ENCODE results near the gene STAT1.

STAT1 gene

DNA sequence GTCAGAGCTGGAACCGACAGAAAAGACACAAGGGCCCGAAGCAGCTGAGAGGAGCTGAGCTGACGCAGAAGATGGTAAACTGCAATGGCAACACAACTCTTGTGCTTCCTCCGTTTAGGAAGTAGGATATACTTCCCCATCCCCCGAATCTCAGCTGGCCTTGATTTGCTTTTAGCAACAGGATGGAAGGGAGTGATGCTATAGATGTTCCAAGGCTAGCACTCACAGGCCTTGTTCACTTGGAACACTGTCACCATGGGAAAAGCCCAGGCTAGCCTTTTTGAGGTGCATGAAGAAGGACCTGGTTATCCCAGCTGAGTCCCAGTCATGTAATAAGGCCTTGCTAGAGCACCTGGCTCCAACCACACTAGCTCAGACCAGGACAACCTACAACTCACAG is 26.0 kb downstream of the STAT1 start:
- DNase-seq (ENCODE audit: extremely low spot score, insufficient read length, low read depth): no peak
- FAIRE-seq: no peak

GRCh38 chr2:190987116-190987515 is 26.9 kb downstream of the STAT1 start:
- no peak for FAIRE-seq
- no peak for DNase-seq (ENCODE audit: extremely low spot score, insufficient read length, low read depth)

- DNase-seq (ENCODE audit: extremely low spot score, insufficient read length, low read depth) (no peak), FAIRE-seq (no peak)
Measured at GRCh38 chr2:190986221-190986953, 27.6 kb downstream of the STAT1 start.

DNA sequence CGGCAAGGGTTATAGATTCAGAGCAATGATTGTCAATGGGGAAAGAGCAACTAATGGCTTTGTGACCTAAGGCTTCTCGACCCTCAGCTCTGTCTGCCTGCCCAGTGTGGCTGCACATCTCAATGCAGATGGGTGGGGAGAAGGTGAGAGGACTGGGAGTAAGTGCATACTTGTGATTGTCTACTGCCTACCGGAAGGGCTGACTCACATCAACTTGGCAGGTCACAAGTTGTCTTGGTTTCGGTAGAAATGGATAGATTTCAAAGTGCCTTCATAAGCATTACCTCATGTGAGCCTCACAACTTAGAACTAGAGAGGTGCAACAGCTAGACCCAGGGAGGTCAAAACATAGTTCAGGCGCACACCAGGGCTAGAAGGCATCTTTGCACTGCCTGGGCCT is 29.4 kb downstream of the STAT1 start:
- DNase-seq (ENCODE audit: extremely low spot score, insufficient read length, low read depth): no peak

DNA sequence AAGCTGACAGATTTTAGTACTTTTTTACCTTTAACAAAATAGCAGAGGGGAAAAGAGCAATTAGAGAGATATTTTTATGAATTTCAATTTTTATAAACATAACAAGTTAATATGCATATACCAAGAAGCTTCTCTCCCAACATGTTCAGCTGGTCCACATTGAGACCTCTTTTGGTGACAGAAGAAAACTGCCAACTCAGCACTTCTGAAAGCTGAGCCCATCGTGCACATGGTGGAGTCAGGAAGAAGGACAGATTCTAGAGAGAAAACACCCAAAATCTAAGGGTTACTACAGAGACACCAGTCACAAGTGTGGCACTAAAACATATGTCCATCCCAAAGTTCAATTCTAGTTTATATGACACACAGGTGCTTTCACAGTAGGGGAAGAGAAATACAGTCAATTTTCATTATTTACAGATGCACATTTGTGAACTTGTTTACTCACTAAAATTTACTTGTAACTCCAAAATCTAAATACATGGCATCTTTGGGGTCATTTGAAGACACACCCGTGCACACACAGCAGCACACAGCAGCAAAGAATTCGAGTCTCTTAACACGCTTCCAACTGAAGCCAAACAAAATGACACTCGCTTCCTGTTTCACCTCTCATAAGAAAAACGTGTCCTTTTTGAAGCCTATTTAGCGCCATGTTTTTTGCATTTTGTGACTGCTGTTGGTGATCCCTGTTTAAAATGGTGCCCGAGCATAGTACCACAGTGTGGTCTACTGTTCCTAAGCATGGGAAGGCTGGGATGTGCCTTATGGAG is 31.5 kb downstream of the STAT1 start:
- FAIRE-seq: no peak

More for the DNA sequence above, 29.4 kb downstream of the STAT1 start:
- FAIRE-seq: no peak

GRCh38 chr2:190981733-190982132 is 32.2 kb downstream of the STAT1 start:
- FAIRE-seq (no peak), DNase-seq (ENCODE audit: extremely low spot score, insufficient read length, low read depth) (no peak)

More for the DNA sequence above, 31.5 kb downstream of the STAT1 start:
- no peak for DNase-seq (ENCODE audit: extremely low spot score, insufficient read length, low read depth)

DNA sequence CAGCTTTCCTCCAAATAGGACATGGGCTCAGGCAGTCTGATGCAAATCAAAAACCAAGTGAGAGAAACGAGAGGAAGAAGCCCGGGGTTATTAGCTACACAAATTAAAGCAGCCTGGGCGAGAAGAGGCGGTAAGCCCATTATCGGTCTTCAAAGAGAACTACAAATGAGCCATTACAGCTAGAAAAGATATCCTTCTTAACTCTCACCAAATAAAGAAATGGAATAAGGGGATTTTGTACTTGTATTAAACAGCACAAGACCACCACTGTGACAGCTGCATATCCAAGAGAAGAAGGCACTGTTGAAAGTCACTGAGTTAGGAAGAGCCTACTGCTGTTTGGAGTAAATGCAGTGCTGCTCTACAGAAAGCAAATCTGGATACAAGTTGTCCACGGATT is 32.6 kb downstream of the STAT1 start:
- FAIRE-seq (no peak), DNase-seq (ENCODE audit: extremely low spot score, insufficient read length, low read depth) (no peak)

- DNase-seq (ENCODE audit: extremely low spot score, insufficient read length, low read depth) (no peak), FAIRE-seq (no peak)
Measured at GRCh38 chr2:190980630-190981209, 33.3 kb downstream of the STAT1 start.

DNA sequence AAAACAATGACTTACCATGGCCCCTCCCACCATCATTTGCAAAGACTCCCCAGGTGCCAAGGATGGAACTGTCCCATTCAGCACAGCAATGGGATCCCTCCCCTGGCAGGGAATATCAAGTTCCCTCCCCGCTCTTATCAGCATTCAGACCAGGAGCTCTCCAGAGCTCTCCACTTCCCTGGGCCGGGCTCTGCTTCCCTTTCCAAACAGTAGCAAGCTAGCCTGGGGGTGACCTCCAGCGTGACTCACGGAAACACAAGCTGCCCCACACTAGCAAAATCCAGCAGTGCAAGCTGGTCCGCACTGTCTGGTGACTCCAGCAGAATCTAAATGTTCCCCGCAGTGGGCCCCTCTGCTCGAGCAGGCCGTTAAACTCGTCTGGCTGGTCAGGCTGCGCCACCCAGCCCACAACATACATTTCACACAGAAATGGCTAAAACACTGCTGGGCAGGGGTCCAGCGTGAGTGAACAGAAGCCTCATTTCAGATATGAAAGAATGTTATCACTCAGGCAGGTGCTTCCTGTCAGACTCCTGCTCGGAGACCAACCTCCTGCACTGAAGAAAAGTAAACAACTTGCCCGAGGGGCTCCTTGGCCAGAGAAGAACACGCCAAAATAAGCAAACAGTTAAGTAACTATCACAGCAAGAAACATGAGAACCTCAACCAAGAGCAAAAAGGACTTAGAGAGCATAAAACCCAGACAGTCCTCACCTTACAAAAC is 33.9 kb downstream of the STAT1 start:
- FAIRE-seq (no peak), DNase-seq (ENCODE audit: extremely low spot score, insufficient read length, low read depth) (no peak)

- DNase-seq (ENCODE audit: extremely low spot score, insufficient read length, low read depth) (no peak), FAIRE-seq (no peak)
Measured at GRCh38 chr2:190978389-190979053, 35.5 kb downstream of the STAT1 start.

GRCh38 chr2:190977505-190977904 is 36.5 kb downstream of the STAT1 start:
- DNase-seq (ENCODE audit: extremely low spot score, insufficient read length, low read depth): no peak
- FAIRE-seq: no peak

GRCh38 chr2:190976521-190976920 is 37.5 kb downstream of the STAT1 start:
- DNase-seq (ENCODE audit: extremely low spot score, insufficient read length, low read depth) (no peak), FAIRE-seq (no peak)

DNA sequence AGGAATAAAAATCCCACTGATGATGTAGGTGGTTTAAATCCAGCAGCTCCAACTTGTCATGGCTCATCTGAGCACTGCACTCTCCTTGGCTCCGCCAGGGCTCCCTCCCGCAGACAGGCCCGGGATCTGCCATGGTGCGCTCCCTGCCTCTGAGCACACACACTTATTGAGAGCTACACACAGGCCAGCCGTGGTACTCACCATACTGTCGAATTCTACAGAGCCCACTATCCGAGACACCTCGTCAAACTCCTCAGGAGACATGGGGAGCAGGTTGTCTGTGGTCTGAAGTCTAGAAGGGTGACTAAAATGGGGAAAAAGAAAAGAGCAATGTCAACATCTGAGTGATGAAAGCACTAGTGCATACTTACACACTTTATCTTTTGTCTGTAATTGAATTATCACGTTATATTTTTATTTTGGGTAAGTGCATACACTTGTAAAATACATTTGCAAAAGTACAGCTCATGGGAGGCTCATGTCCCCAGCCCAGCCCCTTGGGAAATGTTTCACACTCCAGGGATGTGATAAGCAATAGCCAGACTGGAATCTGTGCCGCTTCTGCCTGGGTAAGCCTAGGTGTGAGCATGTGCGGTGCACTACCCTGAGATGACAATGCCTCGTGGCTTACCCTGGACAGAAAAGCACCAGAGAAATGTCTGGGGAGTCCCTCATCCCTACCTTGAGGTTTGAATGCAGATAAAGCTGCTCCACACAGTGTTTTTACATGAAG is 39.2 kb downstream of the STAT1 start:
- FAIRE-seq: no peak
- no peak for DNase-seq (ENCODE audit: extremely low spot score, insufficient read length, low read depth)

GRCh38 chr2:190973726-190974628 is 40.0 kb downstream of the STAT1 start:
- DNase-seq (ENCODE audit: extremely low spot score, insufficient read length, low read depth) (no peak), FAIRE-seq (no peak)

- no peak for FAIRE-seq
Measured at GRCh38 chr2:190973262-190973661, 40.7 kb downstream of the STAT1 start.

DNA sequence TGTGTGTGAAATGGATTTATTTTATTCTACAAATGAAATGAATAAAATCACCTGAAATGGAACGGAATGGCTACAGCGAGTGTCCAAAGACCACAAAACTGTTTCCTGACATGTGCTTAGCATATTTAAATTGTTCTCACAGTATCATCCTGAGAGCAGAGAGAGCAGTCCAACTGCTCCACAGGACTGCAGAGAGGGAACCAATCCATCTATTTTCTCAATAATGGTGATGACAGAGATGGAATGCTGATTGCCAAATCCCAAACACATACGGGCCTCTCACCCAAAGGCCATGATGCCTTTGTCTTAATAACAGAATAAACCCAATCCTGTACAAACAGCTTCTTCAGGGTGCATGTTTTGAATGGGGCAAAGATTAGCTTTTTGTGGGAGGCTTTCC is 41.1 kb downstream of the STAT1 start:
- FAIRE-seq: no peak
- no peak for DNase-seq (ENCODE audit: extremely low spot score, insufficient read length, low read depth)

More at GRCh38 chr2:190973262-190973661, 40.7 kb downstream of the STAT1 start:
- no peak for DNase-seq (ENCODE audit: extremely low spot score, insufficient read length, low read depth)

- FAIRE-seq (no peak), DNase-seq (ENCODE audit: extremely low spot score, insufficient read length, low read depth) (no peak)
Measured at GRCh38 chr2:190972213-190972612, 41.8 kb downstream of the STAT1 start.

- FAIRE-seq: no peak
- no peak for DNase-seq (ENCODE audit: extremely low spot score, insufficient read length, low read depth)
Measured at GRCh38 chr2:190970873-190971506, 43.0 kb downstream of the STAT1 start.

All from GM18507 (cell line).